Measurements from ENCODE around the gene GSTM5. TPM values are rescaled to one million over a fixed set of nuclear protein-coding genes. Genes with fewer than 3 reads are reported as not detected.
"Not testable (repeated sequence)": the region's sequence is repeated elsewhere in the genome, so short reads cannot be mapped to it uniquely, and the experiment has no call there.

The GSTM5 gene
- total RNA-seq, 1 donor from 2014 or later: 0.17 TPM

DNA sequence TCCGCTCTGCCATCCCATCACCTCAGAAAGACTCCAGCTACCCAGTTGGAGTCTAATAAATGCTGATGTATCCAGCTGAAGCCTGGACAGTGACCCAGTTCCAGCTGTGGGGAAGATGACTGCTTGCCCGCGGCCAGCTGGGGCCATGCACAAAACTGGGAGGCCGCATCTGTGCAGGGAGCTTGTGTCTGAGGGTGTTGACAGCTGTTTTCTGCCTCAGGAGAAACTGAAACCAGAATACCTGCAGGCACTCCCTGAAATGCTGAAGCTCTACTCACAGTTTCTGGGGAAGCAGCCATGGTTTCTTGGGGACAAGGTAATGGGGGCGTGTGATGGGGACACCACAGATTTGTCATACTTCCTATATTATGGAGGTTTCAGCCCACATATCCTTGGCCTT, 41.0 kb upstream of the GSTM5 start:
- no peak for TF ChIP-seq CTCF (conservative IDR thresholded peaks at IDR 0.05)
- no peaks in the 10 kb centered on the region for H3K27me3 Mint-ChIP-seq
- no peak overlapping the region for H3K27ac Mint-ChIP-seq
- H3K4me3 Mint-ChIP-seq: no peak overlapping the region
- no peaks in the 10 kb centered on the region for H3K9me3 Mint-ChIP-seq
- no peak for DNase-seq (ENCODE audit: extremely low spot score, unreplicated experiment)
- H3K4me1 Mint-ChIP-seq (ENCODE audit: unreplicated experiment): peaks cover 12% of the 10 kb centered on the region
- H3K36me3 Mint-ChIP-seq: peaks cover 15% of the 10 kb centered on the region

GRCh38 chr1:109673861-109674260, 38.2 kb upstream of the GSTM5 start:
- DNase-seq (ENCODE audit: extremely low spot score, unreplicated experiment); H3K9me3 Mint-ChIP-seq; H3K4me3 Mint-ChIP-seq; H3K27me3 Mint-ChIP-seq; H3K27ac Mint-ChIP-seq; H3K4me1 Mint-ChIP-seq (ENCODE audit: unreplicated experiment): not testable (repeated sequence)
- H3K36me3 Mint-ChIP-seq: peaks cover 15% of the 10 kb centered on the region

DNA sequence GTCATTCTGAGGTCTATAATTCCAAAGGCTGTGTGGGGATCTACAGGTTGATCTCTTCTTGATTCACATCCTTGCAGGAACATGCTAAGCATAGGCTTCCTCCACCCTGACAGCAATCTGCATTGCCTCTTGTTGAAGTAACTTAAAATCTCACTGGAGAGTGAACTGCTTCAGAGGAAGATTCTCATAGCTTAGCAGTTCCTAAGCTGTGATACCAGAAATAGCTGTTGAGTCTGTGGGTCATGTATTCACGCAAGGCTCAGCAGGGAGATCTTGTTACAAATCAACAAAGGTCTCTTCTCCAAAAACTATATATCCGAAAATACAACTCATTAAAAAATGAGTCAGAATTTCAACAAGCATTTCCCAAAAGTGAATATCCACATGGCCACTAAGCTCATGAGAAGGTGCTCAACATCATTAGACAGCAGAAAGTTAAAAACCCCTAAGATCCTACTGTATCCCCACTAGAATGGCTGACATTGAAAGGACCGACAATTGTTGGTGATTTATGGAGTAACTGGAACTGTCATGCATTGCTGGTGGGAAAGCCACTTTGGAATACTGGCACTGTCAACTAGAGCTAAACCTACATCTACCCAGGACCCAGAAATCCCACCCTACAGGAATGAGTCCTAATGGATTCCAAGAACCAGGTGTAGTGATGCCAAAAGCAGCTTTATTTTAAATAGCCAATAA, 35.2 kb upstream of the GSTM5 start:
- not testable (repeated sequence) for H3K27me3 Mint-ChIP-seq; H3K9me3 Mint-ChIP-seq; DNase-seq (ENCODE audit: extremely low spot score, unreplicated experiment); H3K4me1 Mint-ChIP-seq (ENCODE audit: unreplicated experiment); H3K27ac Mint-ChIP-seq; H3K36me3 Mint-ChIP-seq; H3K4me3 Mint-ChIP-seq

DNA sequence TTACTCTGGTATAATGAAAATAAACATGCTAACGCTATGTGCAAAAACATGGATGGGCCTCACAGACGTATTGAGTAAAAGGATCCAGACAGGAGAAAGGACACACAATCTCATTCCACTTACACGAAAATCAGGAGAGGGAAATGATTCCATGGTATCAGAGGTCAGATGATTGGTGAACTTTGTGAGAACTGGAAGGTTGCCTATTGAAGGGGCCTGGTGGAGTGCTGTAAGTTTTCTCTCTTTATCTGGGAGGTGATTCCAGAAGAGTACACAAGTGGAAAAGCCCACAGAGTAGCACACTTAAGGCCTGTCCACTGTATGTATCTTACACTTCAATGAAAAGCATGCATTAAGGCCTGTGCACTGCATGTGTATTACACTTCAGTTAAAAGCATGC, 34.6 kb upstream of the GSTM5 start:
- Mint-ChIP-seq H3K27me3 (no peaks in the 10 kb centered on the region), H3K27ac (no peak overlapping the region)

DNA sequence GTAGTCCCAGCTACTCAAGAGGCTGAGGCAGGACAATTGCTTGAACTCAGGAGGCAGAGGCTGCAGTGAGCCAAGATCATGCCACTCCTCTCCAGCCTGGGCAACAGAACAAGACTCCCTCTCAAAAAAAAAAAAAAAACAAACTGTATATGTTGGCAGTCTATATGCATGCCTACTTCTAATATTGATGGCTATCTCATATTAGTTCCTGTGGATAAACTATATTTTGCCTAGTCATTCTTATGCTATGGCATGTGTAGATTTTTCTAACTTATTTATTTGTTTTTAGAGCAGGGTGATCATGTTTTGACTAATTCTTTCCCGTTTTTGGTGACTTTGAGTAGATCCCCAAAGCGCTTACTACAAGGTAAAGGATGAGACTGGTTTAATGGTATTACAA, 33.4 kb upstream of the GSTM5 start:
- not testable (repeated sequence) for H3K4me1 Mint-ChIP-seq (ENCODE audit: unreplicated experiment); H3K4me3 Mint-ChIP-seq; H3K27ac Mint-ChIP-seq; H3K27me3 Mint-ChIP-seq; H3K9me3 Mint-ChIP-seq; DNase-seq (ENCODE audit: extremely low spot score, unreplicated experiment); H3K36me3 Mint-ChIP-seq

More for the DNA sequence above, 34.6 kb upstream of the GSTM5 start:
- no peak for DNase-seq (ENCODE audit: extremely low spot score, unreplicated experiment)
- no peaks in the 10 kb centered on the region for H3K9me3 Mint-ChIP-seq
- no peaks in the 10 kb centered on the region for H3K36me3 Mint-ChIP-seq
- no peaks in the 10 kb centered on the region for H3K4me1 Mint-ChIP-seq (ENCODE audit: unreplicated experiment)
- H3K4me3 Mint-ChIP-seq: no peak overlapping the region
- TF ChIP-seq CTCF (conservative IDR thresholded peaks at IDR 0.05): no peak

GRCh38 chr1:109684777-109685176, 27.3 kb upstream of the GSTM5 start:
- not testable (repeated sequence) for H3K9me3 Mint-ChIP-seq; H3K36me3 Mint-ChIP-seq; H3K27ac Mint-ChIP-seq; H3K4me3 Mint-ChIP-seq; H3K27me3 Mint-ChIP-seq; DNase-seq (ENCODE audit: extremely low spot score, unreplicated experiment); H3K4me1 Mint-ChIP-seq (ENCODE audit: unreplicated experiment)

DNA sequence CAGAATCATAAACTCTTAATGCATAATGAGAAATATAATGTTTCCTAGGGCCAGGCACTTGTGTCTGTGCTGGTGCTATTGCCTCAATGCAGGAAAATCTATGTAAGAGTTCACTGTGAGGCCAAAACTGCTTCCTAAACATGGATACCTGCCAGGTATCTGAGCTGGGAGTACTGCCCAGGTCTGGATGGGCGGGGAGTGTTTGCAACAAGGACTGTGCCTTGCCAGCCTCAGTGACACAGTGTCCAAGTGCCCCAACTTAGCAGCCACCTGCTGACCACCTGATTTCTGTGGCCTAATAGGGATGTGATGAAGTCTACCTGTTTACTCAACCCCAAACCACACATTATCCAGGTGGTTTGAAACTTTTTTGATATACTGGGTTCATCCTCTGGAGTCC, 26.7 kb upstream of the GSTM5 start:
- H3K36me3 Mint-ChIP-seq; H3K4me3 Mint-ChIP-seq; DNase-seq (ENCODE audit: extremely low spot score, unreplicated experiment); H3K27me3 Mint-ChIP-seq; H3K9me3 Mint-ChIP-seq; H3K27ac Mint-ChIP-seq; H3K4me1 Mint-ChIP-seq (ENCODE audit: unreplicated experiment): not testable (repeated sequence)

- H3K9me3 Mint-ChIP-seq; DNase-seq (ENCODE audit: extremely low spot score, unreplicated experiment); H3K4me1 Mint-ChIP-seq (ENCODE audit: unreplicated experiment); H3K27ac Mint-ChIP-seq; H3K27me3 Mint-ChIP-seq; H3K36me3 Mint-ChIP-seq; H3K4me3 Mint-ChIP-seq: not testable (repeated sequence)
Observed at GRCh38 chr1:109685890-109686289, 26.2 kb upstream of the GSTM5 start.

GRCh38 chr1:109687109-109687508, 24.9 kb upstream of the GSTM5 start:
- H3K4me1 Mint-ChIP-seq (ENCODE audit: unreplicated experiment); H3K9me3 Mint-ChIP-seq; H3K36me3 Mint-ChIP-seq; H3K27me3 Mint-ChIP-seq; DNase-seq (ENCODE audit: extremely low spot score, unreplicated experiment): not testable (repeated sequence)
- Mint-ChIP-seq H3K27ac (peak overlapping the region; percentile 48), H3K4me3 (peak overlapping the region; percentile 80)

Data from type B pancreatic cell (in vitro differentiated cells).